A549 (cell line): ENCODE measurements around the gene ERLIN1.

ENCODE experiments used
- CBX2 ChIP-seq: fragments of 200-600 bp; sonication (generic); IDR thresholded peaks from 2 replicates; pipeline ENCODE4 v1.6.1; 2016; ENCODE audit warnings: low read depth, mild to moderate bottlenecking, borderline replicate concordance
- JUN ChIP-seq, 2 experiments: fragments of >200 bp; sonication (Bioruptor Twin); formaldehyde crosslinking; IDR thresholded peaks; 2 replicates in 1 of 2; 3 replicates in 1 of 2; pipeline ENCODE4 v1.6.1; 2016 to 2017
- MAFK ChIP-seq: fragments of 450-650 bp; IDR thresholded peaks from 2 replicates; pipeline ENCODE4 v1.6.1; 2014; ENCODE audit not compliant: partially characterized antibody
- POLR2A ChIP-seq: IDR thresholded peaks from 2 replicates; pipeline ENCODE4 v1.6.1; 2012; ENCODE audit warnings: mild to moderate bottlenecking, low read length
- TF ChIP-seq, protein P1 (sequence below): fragments of >200 bp; sonication (Bioruptor Twin); formaldehyde crosslinking; IDR thresholded peaks from 3 replicates; pipeline ENCODE4 v1.5.1; 2016

- TF ChIP-seq POLR2A (no peak), CBX2 (no peak), MAFK (no peak), JUN (IDR thresholded peaks at IDR 0.05) (no peak)
- TF ChIP-seq, protein P1, sequence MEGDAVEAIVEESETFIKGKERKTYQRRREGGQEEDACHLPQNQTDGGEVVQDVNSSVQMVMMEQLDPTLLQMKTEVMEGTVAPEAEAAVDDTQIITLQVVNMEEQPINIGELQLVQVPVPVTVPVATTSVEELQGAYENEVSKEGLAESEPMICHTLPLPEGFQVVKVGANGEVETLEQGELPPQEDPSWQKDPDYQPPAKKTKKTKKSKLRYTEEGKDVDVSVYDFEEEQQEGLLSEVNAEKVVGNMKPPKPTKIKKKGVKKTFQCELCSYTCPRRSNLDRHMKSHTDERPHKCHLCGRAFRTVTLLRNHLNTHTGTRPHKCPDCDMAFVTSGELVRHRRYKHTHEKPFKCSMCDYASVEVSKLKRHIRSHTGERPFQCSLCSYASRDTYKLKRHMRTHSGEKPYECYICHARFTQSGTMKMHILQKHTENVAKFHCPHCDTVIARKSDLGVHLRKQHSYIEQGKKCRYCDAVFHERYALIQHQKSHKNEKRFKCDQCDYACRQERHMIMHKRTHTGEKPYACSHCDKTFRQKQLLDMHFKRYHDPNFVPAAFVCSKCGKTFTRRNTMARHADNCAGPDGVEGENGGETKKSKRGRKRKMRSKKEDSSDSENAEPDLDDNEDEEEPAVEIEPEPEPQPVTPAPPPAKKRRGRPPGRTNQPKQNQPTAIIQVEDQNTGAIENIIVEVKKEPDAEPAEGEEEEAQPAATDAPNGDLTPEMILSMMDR: no peak
Observed at GRCh38 chr10:100146875-100147650, 38.8 kb downstream of the ERLIN1 start.
